ENCODE results near the gene EHMT1. TPM values are rescaled to one million over a fixed set of nuclear protein-coding genes. Genes with fewer than 3 reads are reported as not detected.
"Not testable (repeated sequence)": the region's sequence is repeated elsewhere in the genome, so short reads cannot be mapped to it uniquely, and the experiment has no call there.

EHMT1 gene
- polyA plus RNA-seq, 5 donors = 64.9 to 91.2 (median 73.8) TPM

- not testable (repeated sequence) for DNase-seq
These were observed 97.3 kb downstream of the EHMT1 start for GRCh38 chr9:137715866-137716693.

- no peak for DNase-seq
These were observed 98.0 kb downstream of the EHMT1 start for GRCh38 chr9:137716694-137717287.

- no peak for DNase-seq
These were observed 99.0 kb downstream of the EHMT1 start for GRCh38 chr9:137717776-137718327.

GRCh38 chr9:137719194-137719593 is 100.4 kb downstream of the EHMT1 start:
- no peak for DNase-seq

GRCh38 chr9:137720571-137721110 is 101.8 kb downstream of the EHMT1 start:
- DNase-seq = no peak

GRCh38 chr9:137721479-137721878 is 102.7 kb downstream of the EHMT1 start:
- no peak for DNase-seq

- no peak for DNase-seq
These were observed 103.1 kb downstream of the EHMT1 start for GRCh38 chr9:137721899-137722298.

GRCh38 chr9:137722481-137722880 is 103.7 kb downstream of the EHMT1 start:
- DNase-seq = no peak

- DNase-seq = not testable (repeated sequence)
These were observed 104.6 kb downstream of the EHMT1 start for GRCh38 chr9:137723356-137723755.

GRCh38 chr9:137723783-137724445 is 105.1 kb downstream of the EHMT1 start:
- DNase-seq = no peak

- no peak for DNase-seq
These were observed 106.0 kb downstream of the EHMT1 start for GRCh38 chr9:137724818-137725240.

- DNase-seq = no peak
These were observed 106.8 kb downstream of the EHMT1 start for GRCh38 chr9:137725598-137725997.

GRCh38 chr9:137726336-137726735 is 107.5 kb downstream of the EHMT1 start:
- not testable (repeated sequence) for DNase-seq

- DNase-seq = no peak
These were observed 108.0 kb downstream of the EHMT1 start for GRCh38 chr9:137726764-137727163.

GRCh38 chr9:137727716-137728115 is 108.9 kb downstream of the EHMT1 start:
- DNase-seq = no peak

- no peak for DNase-seq
These were observed 109.9 kb downstream of the EHMT1 start for GRCh38 chr9:137728444-137729311.

GRCh38 chr9:137731216-137731946 is 112.6 kb downstream of the EHMT1 start:
- DNase-seq = no peak

GRCh38 chr9:137731947-137732813 is 113.4 kb downstream of the EHMT1 start:
- DNase-seq = no peak

GRCh38 chr9:137733429-137733828 is 114.6 kb downstream of the EHMT1 start:
- no peak for DNase-seq

Data from right lung (tissue), 5 donors.